D721Med (cell line): Measurements from ENCODE around the gene VWA8.

Experiments
- DNase-seq: peaks from one replicate; pipeline ENCODE4 v3.0.0; 2011; ENCODE audit warnings: low spot score; ENCODE audit not compliant: insufficient read length
- FAIRE-seq: peaks from 2 replicates; lab custom pipeline; 2011; peaks lifted over from hg19 to GRCh38; lab: Jason Lieb, UNC
- CTCF ChIP-seq: IDR thresholded peaks from 2 replicates; pipeline ENCODE4 v1.5.1; 2012; ENCODE audit warnings: mild to moderate bottlenecking, control low read depth; ENCODE audit not compliant: insufficient read depth; ENCODE audit errors: missing control alignments

The VWA8 gene

GRCh38 chr13:41823476-41823875 is 137.4 kb downstream of the VWA8 start:
- DNase-seq (no peak), FAIRE-seq (no peak)
- no peak for TF ChIP-seq CTCF

GRCh38 chr13:41822560-41822959 is 138.3 kb downstream of the VWA8 start:
- no peak for TF ChIP-seq CTCF
- no peak for DNase-seq
- FAIRE-seq, result no peak

- DNase-seq, result no peak
- FAIRE-seq, result peak; percentile 72
- no peak for TF ChIP-seq CTCF
Observed at GRCh38 chr13:41821238-41821594, 139.7 kb downstream of the VWA8 start.

- FAIRE-seq (peak; percentile 87), DNase-seq (no peak)
- TF ChIP-seq CTCF, result no peak
Observed at GRCh38 chr13:41820581-41821237, 140.2 kb downstream of the VWA8 start.

GRCh38 chr13:41816057-41816456 is 144.9 kb downstream of the VWA8 start:
- no peak for FAIRE-seq
- no peak for TF ChIP-seq CTCF
- no peak for DNase-seq

GRCh38 chr13:41813426-41813825 is 147.5 kb downstream of the VWA8 start:
- DNase-seq (no peak), FAIRE-seq (no peak)
- no peak for TF ChIP-seq CTCF

GRCh38 chr13:41812851-41813250 is 148.1 kb downstream of the VWA8 start:
- DNase-seq (no peak), FAIRE-seq (no peak)
- no peak for TF ChIP-seq CTCF
